ENCODE results near the gene DEFB114. TPM values are rescaled to one million over a fixed set of nuclear protein-coding genes. Genes with fewer than 3 reads are reported as not detected.

DEFB114 gene
- total and polyA plus RNA-seq, 3 donors from 2014 or later = not detected

- WGBS, 2 donors = 91% methylated on average over 4 of the region's 4 CpGs
- Histone ChIP-seq H3K4me3 (no peak overlapping the region), H3K27ac (no peak overlapping the region), H3K4me1 (no peaks in the 10 kb centered on the region), H3K36me3 (ENCODE audit: low read depth, missing control alignments) (no peaks in the 10 kb centered on the region), H3K9me3 (no peaks in the 10 kb centered on the region), H3K27me3 (no peaks in the 10 kb centered on the region)
- TF ChIP-seq CTCF (IDR thresholded peaks at IDR 0.05) (no peak), POLR2A (IDR thresholded peaks at IDR 0.05) (no peak)
- no peak for DNase-seq
- intact Hi-C loops (cut with DNase I; ENCODE audit: low total_unique reads) = no loop called here
These were observed 15.6 kb upstream of the DEFB114 start for GRCh38 chr6:49979584-49979983.

- TF ChIP-seq POLR2A (IDR thresholded peaks at IDR 0.05) (no peak), CTCF (IDR thresholded peaks at IDR 0.05) (no peak)
- H3K4me3 ChIP-seq = no peak overlapping the region
- no peaks in the 10 kb centered on the region for H3K4me1 ChIP-seq
- no peak for DNase-seq
- WGBS, 2 donors = 49 to 65% methylated on average over 3 of the region's 3 CpGs
- H3K27me3 ChIP-seq = no peaks in the 10 kb centered on the region
- intact Hi-C loops (cut with DNase I; ENCODE audit: low total_unique reads) = no loop called here
- H3K27ac ChIP-seq = no peak overlapping the region
- no peaks in the 10 kb centered on the region for H3K9me3 ChIP-seq
- H3K36me3 ChIP-seq (ENCODE audit: low read depth, missing control alignments) = no peaks in the 10 kb centered on the region
These were observed 14.6 kb upstream of the DEFB114 start for GRCh38 chr6:49978332-49979226.

DNA sequence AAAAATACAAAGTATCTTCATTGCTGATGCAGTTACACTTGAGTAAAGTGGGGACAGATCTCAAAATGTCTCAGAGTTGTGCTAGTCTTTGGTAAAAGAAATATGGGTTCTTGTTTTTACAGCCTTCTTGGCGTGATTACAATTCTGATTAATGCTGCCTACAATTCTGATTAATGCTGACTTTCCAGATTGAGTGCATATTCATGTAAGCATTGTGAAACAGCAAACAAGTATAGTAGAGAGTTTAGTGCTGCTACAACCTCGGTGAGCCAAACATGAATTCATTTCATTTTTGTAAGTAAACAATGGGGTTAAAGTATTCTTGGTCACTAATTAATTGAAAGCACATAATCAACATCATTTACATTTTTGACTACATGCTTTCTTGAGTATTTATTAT is 5.6 kb upstream of the DEFB114 start, which contains the start of gene DEFB113:
Gene DEFB113 (minus strand): TSS at position 21 of the 400 bp plus-strand sequence. CDS start 0 bp downstream, at position 21.
- no peak within 1 kb of the TSS for H3K27ac ChIP-seq
- H3K27me3 ChIP-seq = no peaks in the 10 kb centered on the region
- no peaks in the 10 kb centered on the region for H3K9me3 ChIP-seq
- 68 to 78% methylated on average over 2 of the region's 2 CpGs for WGBS, 2 donors
- no peak for DNase-seq
- H3K36me3 ChIP-seq (ENCODE audit: low read depth, missing control alignments) = no peaks in the 10 kb centered on the region
- TF ChIP-seq CTCF (IDR thresholded peaks at IDR 0.05) (no peak), POLR2A (IDR thresholded peaks at IDR 0.05) (no peak)
- no peak within 1 kb of the TSS for H3K4me3 ChIP-seq
- H3K4me1 ChIP-seq = no peaks in the 10 kb centered on the region
- intact Hi-C loops (cut with DNase I; ENCODE audit: low total_unique reads) = no loop called here

GRCh38 chr6:49966823-49967222 is 2.9 kb upstream of the DEFB114 start:
- Histone ChIP-seq H3K27me3 (no peaks in the 10 kb centered on the region), H3K36me3 (ENCODE audit: low read depth, missing control alignments) (no peaks in the 10 kb centered on the region), H3K27ac (no peak overlapping the region), H3K9me3 (no peaks in the 10 kb centered on the region), H3K4me1 (no peaks in the 10 kb centered on the region), H3K4me3 (no peak overlapping the region)
- DNase-seq = no peak
- TF ChIP-seq POLR2A (IDR thresholded peaks at IDR 0.05) (no peak), CTCF (IDR thresholded peaks at IDR 0.05) (no peak)
- 65 to 69% methylated on average over 2 of the region's 2 CpGs for WGBS, 2 donors
- intact Hi-C loops (cut with DNase I; ENCODE audit: low total_unique reads) = no loop called here
